GM21447 (cell line): Measurements from ENCODE around the gene APOLD1.
"Not testable (repeated sequence)": the region's sequence is repeated elsewhere in the genome, so short reads cannot be mapped to it uniquely, and the experiment has no call there.

ENCODE experiments used
- ATAC-seq: cut with Tn5 transposase; IDR thresholded peaks from one replicate; pipeline ENCODE4 v1.9.1; 2021; ENCODE audit not compliant: unreplicated experiment

The APOLD1 gene

GRCh38 chr12:12807517-12807903, 22.1 kb downstream of the APOLD1 start:
- ATAC-seq = not testable (repeated sequence)

DNA sequence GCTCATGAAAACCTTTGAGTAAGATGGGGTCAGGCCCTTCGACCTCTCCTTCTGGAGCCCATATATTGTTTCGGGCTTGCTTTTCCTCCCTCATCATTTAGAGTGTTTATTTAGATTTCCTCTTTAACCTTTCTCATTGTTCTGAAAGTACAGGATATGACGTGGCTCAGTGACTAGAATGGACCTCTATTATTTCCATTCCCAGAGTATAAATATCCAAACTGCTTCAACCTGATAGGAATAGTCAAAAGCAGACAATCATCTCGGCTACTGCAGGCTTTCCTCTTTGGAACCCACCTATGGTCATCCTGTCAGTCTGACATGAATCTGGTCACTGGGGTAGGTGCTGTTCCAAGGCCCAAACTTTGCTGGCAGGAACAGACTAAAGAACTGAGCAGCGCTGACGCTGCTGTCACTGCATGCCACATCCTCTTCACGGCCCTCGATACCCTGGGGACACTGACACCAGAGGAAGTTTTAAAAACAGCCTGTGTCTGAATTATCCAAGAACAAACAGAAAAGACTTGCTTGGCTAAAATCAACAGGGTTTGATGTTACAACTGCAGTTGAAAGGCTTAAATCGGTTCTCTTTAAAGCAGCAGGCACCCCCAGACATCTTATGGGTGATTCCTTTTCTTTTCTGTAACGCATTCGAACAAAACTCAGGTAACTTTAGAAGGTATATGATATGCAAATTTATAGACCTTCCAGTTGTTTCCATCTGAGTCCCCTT, 22.7 kb downstream of the APOLD1 start:
- ATAC-seq = peak; percentile 70

DNA sequence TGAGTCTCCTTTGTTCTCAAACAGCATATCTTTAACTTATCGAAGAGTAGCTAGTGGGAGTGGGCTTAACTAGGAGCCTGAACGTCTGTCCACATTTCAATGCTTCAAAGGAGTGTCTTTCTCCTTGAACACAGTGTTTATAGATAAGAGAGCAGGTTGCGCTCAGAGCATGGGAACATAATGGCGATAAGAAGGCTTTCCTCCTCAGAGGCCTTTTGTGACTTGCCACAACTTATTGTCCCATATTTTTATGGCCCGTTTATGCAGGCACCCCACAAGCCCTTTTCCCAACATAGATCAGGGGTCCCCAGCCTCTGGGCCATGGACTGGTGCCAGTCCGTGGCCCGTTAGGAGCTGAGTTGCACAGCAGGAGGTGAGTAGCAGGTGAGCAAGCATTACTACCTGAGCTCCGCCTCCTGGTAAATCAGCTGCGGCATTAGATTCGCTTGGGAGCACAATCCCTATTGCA, 25.1 kb downstream of the APOLD1 start:
- no peak for ATAC-seq

DNA sequence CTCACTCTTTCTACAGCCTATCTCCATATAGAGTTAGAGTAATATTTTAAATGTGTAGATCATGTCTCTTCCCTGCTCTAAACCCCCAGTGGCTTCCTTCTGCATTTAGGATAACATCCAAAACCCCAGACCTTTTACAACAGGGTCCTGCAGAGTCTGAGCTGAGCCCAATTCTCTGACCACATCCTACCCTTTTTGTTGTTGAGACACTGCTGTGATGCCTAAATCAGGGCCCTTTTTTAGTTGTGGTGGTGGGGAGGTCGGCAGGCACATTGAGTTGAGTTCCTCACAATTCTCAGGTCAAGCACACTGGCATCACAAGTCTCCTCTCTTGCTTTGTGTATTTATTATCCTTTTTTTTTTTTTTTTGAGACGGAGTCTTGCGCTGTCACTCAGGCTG, 25.9 kb downstream of the APOLD1 start:
- no peak for ATAC-seq

- ATAC-seq = no peak
Observed at GRCh38 chr12:12812174-12812573, 26.7 kb downstream of the APOLD1 start.

- ATAC-seq = no peak
Observed at GRCh38 chr12:12812618-12813119, 27.2 kb downstream of the APOLD1 start.

- ATAC-seq = peak; percentile 76
Observed at GRCh38 chr12:12813120-12814101, 28.0 kb downstream of the APOLD1 start, which contains the start of gene DDX47. DDX47 (plus strand) TSS chr12:12813346; CDS start chr12:12813368, 22 bp downstream.

GRCh38 chr12:12817616-12818015, 32.2 kb downstream of the APOLD1 start:
- no peak for ATAC-seq

DNA sequence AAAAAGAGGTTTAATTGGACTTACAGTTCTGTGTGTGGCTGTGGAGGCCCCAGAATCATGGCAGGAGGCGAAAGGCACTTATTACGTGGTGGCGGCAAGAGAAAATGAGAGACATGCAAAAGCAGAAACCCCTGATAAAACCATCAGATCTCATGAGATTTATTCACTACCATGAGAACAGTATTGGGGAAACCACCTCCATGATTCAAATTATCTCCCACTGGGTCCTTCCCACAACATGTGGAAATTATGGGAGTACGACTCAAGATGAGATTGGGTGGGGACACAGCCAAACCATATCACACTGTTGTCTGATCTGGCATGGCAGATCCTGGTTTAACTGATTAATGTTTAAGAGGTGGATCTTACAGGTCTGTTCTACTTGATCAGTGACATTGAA, 33.2 kb downstream of the APOLD1 start:
- no peak for ATAC-seq

DNA sequence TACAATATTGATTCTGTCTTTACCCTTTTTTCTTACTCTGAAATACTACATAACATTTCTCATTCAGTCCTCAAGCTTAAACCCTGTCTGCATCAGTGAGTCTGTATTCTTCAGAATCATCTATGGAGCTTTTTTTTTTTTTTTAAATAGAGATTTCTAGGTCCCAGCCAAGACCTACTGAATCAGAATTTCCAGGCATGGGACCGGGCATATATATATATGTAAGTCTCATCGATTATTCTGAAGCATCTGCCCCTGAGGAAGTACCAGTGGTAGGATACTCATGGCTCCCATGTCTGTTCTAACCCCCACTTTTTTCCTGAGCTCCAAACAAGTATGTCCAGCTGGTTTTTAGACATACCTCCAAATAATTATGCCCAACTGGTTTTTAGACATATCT, 33.8 kb downstream of the APOLD1 start:
- no peak for ATAC-seq

GRCh38 chr12:12819752-12820311, 34.4 kb downstream of the APOLD1 start:
- ATAC-seq = no peak

- not testable (repeated sequence) for ATAC-seq
Observed at GRCh38 chr12:12820376-12820775, 34.9 kb downstream of the APOLD1 start.

GRCh38 chr12:12821975-12822374, 36.5 kb downstream of the APOLD1 start:
- peak; percentile 52 for ATAC-seq

GRCh38 chr12:12822886-12823285, 37.4 kb downstream of the APOLD1 start:
- no peak for ATAC-seq

- no peak for ATAC-seq
Observed at GRCh38 chr12:12823300-12823699, 37.8 kb downstream of the APOLD1 start.

DNA sequence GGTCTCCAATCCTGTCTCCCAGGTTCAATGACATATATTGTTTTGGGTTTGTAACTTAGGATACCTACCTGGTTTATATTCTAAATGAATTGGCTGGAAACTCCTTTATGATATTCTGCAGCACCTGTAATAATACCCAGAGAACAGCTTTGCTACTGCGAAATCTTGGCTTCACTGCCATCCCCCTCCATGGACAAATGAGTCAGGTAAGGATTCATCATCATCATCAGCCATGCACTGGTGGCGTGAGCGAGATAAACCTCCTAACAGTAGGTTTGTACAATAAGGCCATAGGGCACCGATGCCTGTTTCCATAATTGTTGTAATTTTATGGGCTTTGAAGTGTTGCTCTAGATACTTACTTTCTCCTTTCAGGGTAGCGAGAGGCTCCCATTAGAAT, 38.4 kb downstream of the APOLD1 start:
- ATAC-seq = no peak

GRCh38 chr12:12835378-12836146, 50.1 kb downstream of the APOLD1 start:
- ATAC-seq = no peak

DNA sequence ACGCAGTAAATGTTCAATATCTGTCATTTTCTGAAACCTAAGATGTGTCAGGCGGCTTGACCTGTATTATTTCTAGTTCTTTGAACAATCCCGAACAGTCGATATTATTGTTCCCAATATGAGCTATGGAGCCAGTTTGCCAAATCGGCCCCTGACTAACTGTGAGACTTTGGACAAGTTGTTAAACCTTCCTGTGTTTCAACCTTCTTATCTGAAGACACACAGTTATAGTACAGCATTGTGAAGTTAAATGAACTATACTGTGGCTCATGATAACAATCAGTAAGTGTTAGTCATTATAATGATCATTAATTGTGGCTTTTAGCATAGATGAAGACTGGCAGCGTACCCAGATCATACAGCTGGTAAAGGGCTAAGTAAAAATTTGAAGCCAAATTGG, 51.1 kb downstream of the APOLD1 start:
- no peak for ATAC-seq

- peak; percentile 76 for ATAC-seq
Observed at GRCh38 chr12:12837025-12837812, 51.8 kb downstream of the APOLD1 start.

DNA sequence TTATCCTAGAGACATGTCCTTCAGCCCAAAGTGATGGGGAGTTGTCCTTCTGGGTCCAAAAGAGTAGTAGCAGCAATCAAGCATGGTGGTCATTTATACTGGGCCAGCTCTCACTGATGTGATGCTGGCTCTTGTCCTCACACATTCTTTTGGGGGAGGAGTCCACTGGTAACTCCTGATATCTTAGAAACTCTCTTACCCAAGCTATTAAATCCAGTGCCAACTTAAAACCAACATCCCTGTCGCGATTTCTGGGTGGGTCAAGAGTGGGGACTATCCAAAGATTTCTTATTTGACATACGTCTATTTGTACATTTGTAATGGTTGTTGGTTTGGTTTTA, 52.3 kb downstream of the APOLD1 start:
- ATAC-seq = no peak
